NT2/D1 (cell line): ENCODE measurements around the gene HSD17B3.

Source experiments
- YY1 ChIP-seq: IDR thresholded peaks from 2 replicates; pipeline ENCODE4 v1.6.1; 2011; ENCODE audit not compliant: insufficient read length, insufficient read depth
- ZNF274 ChIP-seq: IDR thresholded peaks from 2 replicates; pipeline ENCODE4 v1.6.1; 2011; ENCODE audit warnings: mild to moderate bottlenecking, low read depth, low read length

GRCh38 chr9:96203867-96204501 is 98.0 kb downstream of the HSD17B3 start:
- TF ChIP-seq YY1 (no peak), ZNF274 (no peak)
